Aorta (tissue), 5 donors: ENCODE measurements around the gene MYO3B. TPM values are rescaled to one million over a fixed set of nuclear protein-coding genes. Genes with fewer than 3 reads are reported as not detected.
"Not testable (repeated sequence)": the region's sequence is repeated elsewhere in the genome, so short reads cannot be mapped to it uniquely, and the experiment has no call there.

Experiments used
- ATAC-seq: fragments of 200-7000 bp; cut with Tn5 transposase; one replicate; pipeline ENCODE4 v1.9.1; 2022; ENCODE audit warnings: moderate library complexity; ENCODE audit not compliant: low FRiP score
- DNase-seq, 2 donors: peaks; one replicate each; pipeline ENCODE4 v3.0.0-alpha.2; 2020
- H3K27ac ChIP-seq, 2 donors: one replicate each; pipeline ENCODE4 v1.5.1; 2013; ENCODE audit warnings: low read length in 2 of 2, mild to moderate bottlenecking in 2 of 2, moderate library complexity in 2 of 2, control low read depth in 1 of 2, inconsistent platforms in 1 of 2, low read depth in 1 of 2
- H3K27me3 ChIP-seq, 2 donors: one replicate each; pipeline ENCODE4 v1.6.1; 2013; ENCODE audit warnings: control low read depth in 1 of 2, low read length in 1 of 2, mild to moderate bottlenecking in 1 of 2, moderate library complexity in 1 of 2; ENCODE audit not compliant: insufficient read depth in 2 of 2, control insufficient read depth in 1 of 2
- H3K36me3 ChIP-seq, 2 donors: one replicate each; pipeline ENCODE4 v1.6.1; 2013; ENCODE audit warnings: control low read depth in 1 of 2, low read length in 1 of 2, mild to moderate bottlenecking in 1 of 2; ENCODE audit not compliant: insufficient read depth in 2 of 2, control insufficient read depth in 1 of 2
- H3K4me1 ChIP-seq, 2 donors: one replicate each; pipeline ENCODE4 v1.6.1; 2013; ENCODE audit warnings: low read length in 2 of 2, control low read depth in 1 of 2, mild to moderate bottlenecking in 1 of 2, moderate library complexity in 1 of 2; ENCODE audit not compliant: insufficient read depth in 2 of 2, control insufficient read depth in 1 of 2
- H3K4me3 ChIP-seq, 2 donors: one replicate each; pipeline ENCODE4 v1.5.1; 2013; ENCODE audit warnings: low read length in 2 of 2, control low read depth in 1 of 2, mild to moderate bottlenecking in 1 of 2
- H3K9me3 ChIP-seq: one replicate; pipeline ENCODE4 v1.6.1; 2013; ENCODE audit warnings: mild to moderate bottlenecking, low read length; ENCODE audit not compliant: control insufficient read depth
- WGBS, 2 donors: extraction: QIAGEN DNeasy Blood & Tissue Kit; methylation state at CpG; one replicate each; pipeline ENCODE4 v1.1.7; 2013; 5-methylcytosine and 5-hydroxymethylcytosine counted together
- intact Hi-C, 2 donors: fragments of 100-400 bp; cut with DNase I; formaldehyde crosslinking; loops; one replicate each; pipeline versions ENCODE4 v1.14.2 to v1.15.0; 2022
- polyA plus RNA-seq, 2 donors: library from polyadenylated mRNA; stranded (reverse); fragments of 200-250 nt; gene quantifications; one replicate each; pipeline ENCODE4 v1.2.3, GENCODE V29; 2013
- total RNA-seq, 2 donors: library from RNA; stranded (reverse); fragmentation: NEBNext Ultra II Directional; extraction: Animal tissue kit (Norgen Biotek cat#: 25700); gene quantifications; one replicate each; pipeline ENCODE4 v1.2.1, GENCODE V29; 2021
- donor health status: healthy with polysubstance abuse.
- donor health status: Bipolar disorder and iron deficiency.
- donor health status: DM: no; HTN: no; CAD: no.
- donor health status: DM: no; HTN: no; CAD: no.
- donor health status: DM: yes; HTN: yes; CAD: no.

The MYO3B gene
- total and polyA plus RNA-seq, 4 donors: 0.05 to 0.32 TPM; not detected in 2

GRCh38 chr2:170434396-170434795, 256.4 kb downstream of the MYO3B start:
- H3K4me3 ChIP-seq, H3K27ac ChIP-seq, H3K36me3 ChIP-seq, intact Hi-C loops, DNase-seq, H3K4me1 ChIP-seq, H3K9me3 ChIP-seq, ATAC-seq, H3K27me3 ChIP-seq: not testable (repeated sequence)
- 85 to 91% methylated on average over 5 of the region's 5 CpGs for WGBS, 2 donors

DNA sequence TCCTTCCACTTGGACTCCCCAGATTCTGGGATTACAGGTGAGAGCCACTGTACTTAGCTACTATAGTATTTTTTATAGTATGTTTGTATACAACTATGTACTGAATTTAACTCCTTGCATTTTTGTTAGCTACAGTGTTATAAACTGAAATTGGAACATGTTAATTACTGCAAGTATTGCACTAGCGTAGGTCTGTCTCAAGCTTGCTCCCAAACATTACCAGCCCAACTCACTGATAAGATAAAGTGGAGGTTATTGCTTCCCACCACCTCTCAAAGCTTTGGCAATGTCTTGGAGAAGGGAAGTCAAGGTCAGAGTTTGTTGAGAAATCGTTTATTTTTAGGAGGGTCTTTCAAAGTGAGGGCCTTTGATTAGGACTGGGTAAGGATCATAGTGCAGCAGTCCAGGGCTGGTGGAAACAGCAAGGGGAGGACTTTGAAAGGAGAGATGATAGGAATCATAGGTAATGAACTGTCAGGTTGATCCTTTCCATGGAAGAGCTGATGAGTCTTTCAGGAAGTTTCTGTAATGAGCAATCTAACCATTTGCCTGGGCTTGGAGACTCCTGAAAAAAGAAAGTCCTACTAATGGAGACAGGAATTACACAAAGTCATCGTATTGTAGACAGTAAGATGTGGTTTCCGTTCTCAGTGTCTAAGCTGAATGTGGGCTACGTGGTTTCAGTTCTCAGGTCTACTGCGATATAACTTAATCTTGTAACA, 257.1 kb downstream of the MYO3B start:
- H3K27ac ChIP-seq: no peak overlapping the region
- 63 to 75% methylated on average over 6 of the region's 6 CpGs for WGBS, 2 donors
- no peak for DNase-seq
- H3K36me3 ChIP-seq: no peaks in the 10 kb centered on the region
- ATAC-seq: no peak
- H3K4me3 ChIP-seq: no peak overlapping the region
- H3K27me3 ChIP-seq: no peaks in the 10 kb centered on the region
- H3K4me1 ChIP-seq: no peaks in the 10 kb centered on the region
- H3K9me3 ChIP-seq: no peaks in the 10 kb centered on the region
- intact Hi-C loops: no loop called here

- intact Hi-C loops: no loop called here
- WGBS, 2 donors: 18 to 65% methylated on average over 5 of the region's 5 CpGs
- ATAC-seq: no peak
- no peaks in the 10 kb centered on the region for H3K27me3 ChIP-seq
- H3K4me1 ChIP-seq: no peaks in the 10 kb centered on the region
- H3K4me3 ChIP-seq: no peak overlapping the region
- no peak overlapping the region for H3K27ac ChIP-seq
- no peaks in the 10 kb centered on the region for H3K36me3 ChIP-seq
- no peaks in the 10 kb centered on the region for H3K9me3 ChIP-seq
- DNase-seq: no peak
These were observed 258.4 kb downstream of the MYO3B start for GRCh38 chr2:170436077-170436943.

- Histone ChIP-seq H3K36me3 (no peaks in the 10 kb centered on the region), H3K4me1 (no peaks in the 10 kb centered on the region), H3K9me3 (peaks cover 1% of the 10 kb centered on the region), H3K4me3 (no peak overlapping the region), H3K27me3 (no peaks in the 10 kb centered on the region), H3K27ac (no peak overlapping the region)
- ATAC-seq (no peak), DNase-seq (no peak)
- intact Hi-C loops: no loop called here
- WGBS, 2 donors: 58 to 61% methylated on average over 3 of the region's 3 CpGs
These were observed 268.1 kb downstream of the MYO3B start for GRCh38 chr2:170446078-170446477.

- H3K36me3 ChIP-seq: no peaks in the 10 kb centered on the region
- H3K27ac ChIP-seq: no peak overlapping the region
- no peaks in the 10 kb centered on the region for H3K27me3 ChIP-seq
- no peaks in the 10 kb centered on the region for H3K4me1 ChIP-seq
- ATAC-seq: no peak
- intact Hi-C loops: no loop called here
- H3K4me3 ChIP-seq: no peak overlapping the region
- H3K9me3 ChIP-seq: peaks cover 1% of the 10 kb centered on the region
- no peak for DNase-seq
- 85 to 91% methylated on average over 1 of the region's 1 CpG for WGBS, 2 donors
These were observed 271.1 kb downstream of the MYO3B start for GRCh38 chr2:170449034-170449433.

DNA sequence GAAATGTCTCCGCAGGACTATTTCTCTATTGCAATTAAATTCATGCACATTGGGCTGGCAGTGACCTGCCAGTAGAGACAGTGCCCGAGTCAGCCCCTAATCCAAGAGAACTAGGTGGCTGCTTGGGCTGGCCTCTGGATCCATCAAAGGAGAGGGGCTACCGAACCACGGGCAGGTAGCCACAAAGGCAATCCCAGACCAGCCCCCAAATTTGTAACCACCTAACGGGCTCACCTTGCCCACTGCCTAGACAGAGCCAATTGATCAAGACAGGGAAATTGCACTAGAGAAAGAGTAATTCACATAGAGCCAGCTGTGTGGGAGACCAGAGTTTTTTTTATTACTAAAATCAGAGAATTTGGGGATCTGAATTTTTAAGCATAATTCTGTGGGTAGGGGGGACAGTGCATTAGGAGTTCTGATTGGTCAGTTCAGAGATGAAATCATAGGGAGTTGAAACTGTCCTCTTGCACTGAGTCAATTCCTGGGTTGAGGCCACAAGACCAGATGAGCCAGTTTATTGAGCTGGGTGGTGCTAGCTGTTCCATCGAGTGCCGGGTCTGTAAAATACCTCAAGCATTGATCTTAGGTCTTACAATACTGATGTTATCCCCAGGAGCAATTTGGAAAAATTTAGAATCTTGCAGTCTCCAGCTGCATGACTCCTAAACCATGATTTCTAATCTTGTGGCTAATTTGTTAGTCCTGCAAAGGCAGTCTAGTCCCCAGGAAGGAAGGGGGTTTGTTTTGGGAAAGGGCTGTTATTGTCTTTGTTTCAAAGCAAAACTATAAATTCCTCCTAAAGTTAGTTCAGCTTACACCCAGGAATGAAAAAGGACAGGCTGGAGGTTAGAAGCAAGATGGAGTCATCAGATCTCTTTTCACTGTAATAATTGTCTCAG, 276.8 kb downstream of the MYO3B start:
- no peak for DNase-seq
- Histone ChIP-seq H3K36me3 (no peaks in the 10 kb centered on the region), H3K27ac (no peak overlapping the region), H3K4me1 (no peaks in the 10 kb centered on the region), H3K27me3 (no peaks in the 10 kb centered on the region), H3K9me3 (no peaks in the 10 kb centered on the region), H3K4me3 (no peak overlapping the region)
- WGBS, 2 donors: 85 to 91% methylated on average over 7 of the region's 7 CpGs
- intact Hi-C loops: no loop called here
- no peak for ATAC-seq

DNA sequence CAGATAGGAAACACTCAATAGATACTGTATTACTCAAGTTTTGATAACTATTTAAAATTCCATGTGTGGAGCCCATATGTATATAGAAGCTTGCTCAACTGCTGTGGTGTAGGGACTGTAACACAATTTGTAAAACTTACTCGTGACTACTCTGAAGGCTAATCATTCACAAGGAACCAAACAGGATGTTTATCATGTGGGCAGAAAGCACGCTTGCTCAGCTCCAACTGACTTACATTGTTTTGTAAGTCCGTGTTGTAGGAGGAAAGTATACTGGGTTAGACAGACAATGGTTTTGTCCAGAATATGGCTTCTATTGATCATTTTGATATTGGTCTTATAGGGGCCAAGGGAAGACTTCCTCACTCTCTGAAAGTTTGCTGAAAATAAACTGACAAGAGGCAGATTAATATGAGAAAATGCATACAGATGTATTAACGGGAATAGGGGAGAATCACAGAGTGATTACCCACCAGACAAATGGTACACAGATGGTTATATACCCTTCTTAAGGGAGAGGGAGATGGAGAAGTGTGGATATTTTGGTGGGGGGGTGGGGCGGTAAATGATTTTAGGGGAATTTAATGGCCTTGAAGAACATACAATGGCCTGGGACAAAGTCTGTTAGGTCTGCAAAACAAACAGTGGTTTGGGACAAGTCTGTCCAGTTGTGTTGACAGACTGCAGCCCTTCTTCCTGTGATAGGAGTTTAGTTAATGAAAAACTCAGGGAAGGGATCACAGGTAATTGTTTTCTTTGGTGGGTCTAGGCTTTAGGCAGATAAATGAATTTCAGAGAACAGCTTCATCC, 277.9 kb downstream of the MYO3B start:
- Histone ChIP-seq H3K36me3 (no peaks in the 10 kb centered on the region), H3K27me3 (no peaks in the 10 kb centered on the region), H3K4me3 (no peak overlapping the region), H3K4me1 (no peaks in the 10 kb centered on the region), H3K27ac (no peak overlapping the region), H3K9me3 (no peaks in the 10 kb centered on the region)
- intact Hi-C loops: no loop called here
- no peak for ATAC-seq
- 49 to 77% methylated on average over 5 of the region's 5 CpGs for WGBS, 2 donors
- DNase-seq: no peak

DNA sequence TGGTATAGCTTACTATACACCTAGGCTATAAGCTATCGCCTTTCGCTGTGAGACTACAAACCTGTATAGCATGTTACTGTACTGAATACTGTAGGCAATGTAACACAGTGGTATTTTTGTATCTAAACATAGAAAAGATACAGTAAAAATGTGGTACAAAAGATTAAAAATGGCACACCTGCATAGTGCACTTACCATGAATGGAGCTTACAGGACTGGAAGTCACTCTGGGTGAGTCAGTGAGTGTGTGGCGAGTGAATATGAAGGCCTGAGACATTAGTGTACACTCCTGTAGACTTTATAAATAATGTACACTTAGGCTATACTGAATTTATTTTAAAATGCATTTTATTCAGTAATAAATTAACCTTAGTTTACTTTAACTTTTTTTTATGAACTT, 279.0 kb downstream of the MYO3B start:
- intact Hi-C loops: no loop called here
- H3K9me3 ChIP-seq: no peaks in the 10 kb centered on the region
- DNase-seq: no peak
- no peak overlapping the region for H3K4me3 ChIP-seq
- WGBS, 2 donors: 97 to 100% methylated on average over 3 of the region's 3 CpGs
- no peaks in the 10 kb centered on the region for H3K4me1 ChIP-seq
- H3K36me3 ChIP-seq: no peaks in the 10 kb centered on the region
- no peak for ATAC-seq
- H3K27me3 ChIP-seq: no peaks in the 10 kb centered on the region
- H3K27ac ChIP-seq: no peak overlapping the region
